Measurements from ENCODE around the gene FCER2.

FCER2 gene

DNA sequence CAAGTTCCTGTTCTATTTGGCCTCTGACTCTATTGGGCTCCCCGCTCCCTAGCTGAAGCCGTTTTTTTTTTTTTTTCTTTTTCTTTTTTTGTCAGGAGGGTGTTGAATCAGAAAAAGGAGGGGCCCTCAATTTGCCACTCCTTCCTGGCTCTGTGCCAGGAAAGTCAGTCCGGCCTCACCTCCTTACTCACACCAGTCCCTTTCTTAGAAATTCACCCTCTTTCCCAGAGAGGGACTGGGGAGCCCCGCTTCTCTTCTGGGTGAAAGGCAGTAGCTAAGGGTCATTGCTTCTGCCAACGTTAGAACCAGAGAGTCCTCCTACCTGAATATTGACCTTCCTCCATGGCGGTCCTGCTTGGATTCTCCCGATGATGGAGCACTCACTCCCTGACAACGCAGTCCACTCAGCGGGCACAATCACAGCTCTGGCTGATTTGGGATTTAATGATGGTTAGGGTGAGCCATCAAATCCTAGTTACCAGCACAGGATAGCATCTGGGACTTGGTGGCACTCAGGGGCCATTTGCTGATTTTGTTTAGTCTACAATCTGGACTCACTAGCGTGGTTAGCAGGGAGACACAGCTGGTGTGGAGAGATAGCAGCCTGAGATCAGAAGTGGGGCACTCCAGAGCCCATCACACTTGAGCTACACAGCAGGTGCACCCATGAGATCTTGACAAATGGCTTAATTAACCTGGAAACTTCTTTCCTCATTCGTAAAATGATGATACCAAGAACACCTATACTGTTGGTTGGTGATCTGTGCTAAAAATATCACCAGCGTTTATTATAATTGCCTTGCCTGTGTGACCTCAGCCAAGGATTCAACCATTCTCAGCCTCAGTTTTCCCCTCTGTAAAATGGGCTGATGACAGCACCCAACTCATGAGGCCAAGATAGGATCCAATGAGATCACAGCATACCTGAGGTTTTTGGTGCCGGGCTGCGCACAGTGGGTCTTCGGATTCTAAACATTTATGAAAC lies 2.2 kb downstream of the FCER2 start:
- DNase-seq = peak; percentile 78

DNA sequence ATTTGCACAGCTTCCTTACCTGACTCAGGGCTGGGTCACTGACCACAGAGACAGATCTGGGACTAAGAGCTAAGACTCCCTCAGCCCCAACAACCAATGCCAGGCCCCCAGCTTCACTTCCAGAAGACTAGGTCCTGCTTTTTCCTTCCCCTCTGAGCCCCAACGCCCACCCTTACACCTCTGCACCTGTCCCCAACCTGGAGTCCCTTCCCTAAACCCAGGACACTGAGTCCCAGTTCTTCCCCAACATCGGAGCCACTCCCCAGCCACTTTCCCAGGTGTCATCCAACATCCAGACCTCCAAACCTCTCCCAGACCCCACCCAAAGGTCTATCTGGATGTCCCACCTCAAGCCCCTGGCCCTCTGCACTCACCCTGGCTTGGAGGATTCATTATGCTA lies 2.9 kb downstream of the FCER2 start:
- DNase-seq = no peak

- DNase-seq = no peak
Observed at GRCh38 chr19:7698583-7698982, 3.3 kb downstream of the FCER2 start.

DNA sequence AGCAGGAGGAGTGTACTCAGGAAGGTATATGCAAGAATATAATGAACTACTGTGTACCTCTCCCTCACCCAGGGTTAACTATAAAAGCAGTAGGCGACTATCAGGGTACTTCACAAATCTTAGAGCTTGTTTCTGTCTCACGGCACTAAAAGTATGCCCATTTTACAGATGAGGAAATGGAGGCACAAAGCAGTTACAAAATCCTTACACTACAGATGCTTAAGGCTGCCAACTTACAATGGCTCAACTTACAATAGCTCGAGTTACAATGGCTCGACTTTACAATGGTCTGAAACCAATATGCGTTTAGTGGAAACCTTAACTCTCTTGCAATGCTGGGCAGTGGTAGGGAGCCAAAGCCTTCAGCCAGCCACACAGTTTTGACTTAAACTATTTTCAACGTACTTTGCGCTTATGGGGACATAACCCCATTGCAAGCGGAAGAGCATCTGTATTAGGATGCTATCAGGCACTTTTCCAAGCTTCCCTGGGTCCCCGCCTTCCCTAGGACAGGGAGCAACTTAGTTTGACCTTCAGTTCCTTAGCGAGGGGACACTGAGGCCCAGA lies 4.1 kb downstream of the FCER2 start:
- DNase-seq = no peak

- no peak for DNase-seq
Observed at GRCh38 chr19:7694499-7694898, 7.4 kb downstream of the FCER2 start.

GRCh38 chr19:7692417-7693088 lies 9.4 kb downstream of the FCER2 start:
- DNase-seq = no peak

- no peak for DNase-seq
Observed at GRCh38 chr19:7691497-7691896, 10.4 kb downstream of the FCER2 start.

- no peak for DNase-seq
Observed at GRCh38 chr19:7690779-7691258, 11.1 kb downstream of the FCER2 start.

- no peak for DNase-seq
Observed at GRCh38 chr19:7689165-7689564, 12.8 kb downstream of the FCER2 start.

DNA sequence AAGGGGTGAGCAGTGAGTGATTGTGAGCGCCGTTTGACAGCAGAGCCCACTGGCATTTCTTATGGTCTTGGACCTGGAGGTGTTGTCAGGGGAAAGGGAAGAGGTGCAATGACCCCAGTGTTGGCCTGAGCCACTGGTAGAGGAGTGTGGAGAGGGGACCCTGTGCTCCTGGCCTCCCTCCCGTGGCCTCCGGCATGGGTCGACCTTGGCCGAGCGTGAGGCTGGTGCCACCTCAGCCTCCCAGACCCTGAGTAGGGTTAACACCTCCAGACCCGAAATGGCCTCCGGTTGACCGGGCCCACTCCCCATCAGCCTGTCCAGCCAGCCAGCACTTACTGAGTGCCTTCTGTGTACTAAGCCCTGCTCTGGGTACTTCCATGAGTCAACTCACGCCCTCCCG lies 14.8 kb downstream of the FCER2 start:
- no peak for DNase-seq

GRCh38 chr19:7685546-7686445 lies 16.1 kb downstream of the FCER2 start:
- no peak for DNase-seq

- DNase-seq = no peak
Observed at GRCh38 chr19:7682175-7682855, 19.6 kb downstream of the FCER2 start.

GRCh38 chr19:7681340-7682174 lies 20.4 kb downstream of the FCER2 start:
- peak; percentile 88 for DNase-seq

DNA sequence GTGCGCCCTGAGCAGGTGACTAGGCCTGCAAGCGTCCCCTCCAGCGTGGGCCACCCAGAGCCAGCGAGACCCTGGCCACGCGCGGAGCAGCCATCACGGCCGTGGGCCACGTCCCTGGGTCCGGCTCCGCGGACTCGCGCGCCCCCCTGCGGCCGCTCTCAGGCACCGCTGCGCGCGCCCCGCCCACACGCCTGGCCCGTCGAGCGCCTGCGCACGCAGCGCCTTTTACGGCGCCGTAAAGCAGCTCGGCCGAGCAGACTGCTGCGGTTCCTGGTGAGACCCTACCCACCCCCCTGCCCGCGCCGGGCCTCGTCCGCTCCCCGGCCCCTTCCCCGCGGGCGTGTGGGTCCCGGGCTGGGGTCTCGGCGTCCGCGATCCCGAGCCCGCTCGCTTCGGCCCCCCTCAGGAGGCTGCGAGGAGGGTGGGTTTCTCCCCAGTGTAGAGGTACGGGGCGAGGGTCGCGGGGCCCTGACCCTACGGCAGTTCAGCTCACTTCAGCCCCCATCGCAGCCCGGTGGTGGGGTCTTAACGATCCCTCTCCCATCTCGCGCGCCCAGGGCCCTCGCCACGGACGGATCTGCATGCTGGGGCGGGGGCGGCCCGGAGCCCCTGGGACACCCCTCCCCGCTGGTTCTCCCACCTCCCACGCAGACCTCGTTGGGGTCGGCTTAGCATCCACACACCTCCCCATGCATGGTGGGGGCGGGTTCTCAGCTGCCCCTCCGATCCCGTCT lies 21.2 kb downstream of the FCER2 start, which contains the start of gene TRAPPC5:
TSS of gene TRAPPC5 (plus strand) at position 228 of the 734 bp plus-strand sequence. CDS start 1,421 bp downstream, outside the sequence.
- peak; percentile 95 for DNase-seq

- no peak for DNase-seq
Observed at GRCh38 chr19:7679771-7680605, 21.9 kb downstream of the FCER2 start.

- peak; percentile 73 for DNase-seq
Observed at GRCh38 chr19:7678971-7679751, 22.8 kb downstream of the FCER2 start.

GRCh38 chr19:7677669-7678311 lies 24.1 kb downstream of the FCER2 start:
- no peak for DNase-seq

DNA sequence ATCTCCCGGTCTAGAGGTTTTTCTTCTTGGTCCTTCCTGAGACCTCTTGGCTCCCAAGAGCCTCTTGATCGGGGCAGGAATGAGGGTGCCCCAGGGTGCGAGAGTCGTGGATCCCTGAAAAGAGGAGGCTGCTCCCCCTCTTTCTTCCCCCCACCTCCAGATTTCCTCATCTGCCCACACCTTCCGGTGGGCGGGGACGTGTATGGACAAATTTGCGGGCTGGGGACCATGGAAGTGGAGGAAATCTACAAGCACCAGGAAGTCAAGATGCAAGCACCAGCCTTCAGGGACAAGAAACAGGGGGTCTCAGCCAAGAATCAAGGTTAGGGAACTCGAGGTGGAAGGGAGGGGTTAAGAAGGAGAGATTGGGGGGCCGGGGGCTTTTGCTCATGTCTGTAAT lies 25.1 kb downstream of the FCER2 start, which contains the start of gene MCEMP1:
TSS of gene MCEMP1 (plus strand) at position 237 of the 400 bp plus-strand sequence. CDS start at position 268, 31 bp downstream.
- DNase-seq = no peak
